Measurements from ENCODE around the gene NRSN1.

Gene NRSN1

GRCh38 chr6:24145690-24146131 is 19.7 kb downstream of the NRSN1 start:
- H3K4me1 ChIP-seq = no peaks in the 10 kb centered on the region
- TF ChIP-seq CTCF (IDR thresholded peaks at IDR 0.05; ENCODE audit: low read depth, low read length) = no peak
- no peak for DNase-seq
- no peaks in the 10 kb centered on the region for H3K27me3 ChIP-seq
- H3K36me3 ChIP-seq = peaks cover 17% of the 10 kb centered on the region
- no peaks in the 10 kb centered on the region; the same call in 1 of the 2 replicates for H3K9me3 ChIP-seq
- no peak overlapping the region for H3K4me3 ChIP-seq (ENCODE audit: low read depth, low read length)

GRCh38 chr6:24146871-24147270 is 20.9 kb downstream of the NRSN1 start:
- DNase-seq = no peak

GRCh38 chr6:24147511-24148153 is 21.6 kb downstream of the NRSN1 start:
- no peak for TF ChIP-seq CTCF (IDR thresholded peaks at IDR 0.05; ENCODE audit: low read depth, low read length)
- H3K4me1 ChIP-seq = no peaks in the 10 kb centered on the region
- no peaks in the 10 kb centered on the region for H3K27me3 ChIP-seq
- no peak overlapping the region for H3K4me3 ChIP-seq (ENCODE audit: low read depth, low read length)
- DNase-seq = no peak
- no peaks in the 10 kb centered on the region; the same call in 1 of the 2 replicates for H3K9me3 ChIP-seq
- H3K36me3 ChIP-seq = peaks cover 12% of the 10 kb centered on the region

More at GRCh38 chr6:24146871-24147270, 20.9 kb downstream of the NRSN1 start:
- no peak for TF ChIP-seq CTCF (IDR thresholded peaks at IDR 0.05; ENCODE audit: low read depth, low read length)
- H3K4me3 ChIP-seq (ENCODE audit: low read depth, low read length) = no peak overlapping the region
- no peaks in the 10 kb centered on the region for H3K27me3 ChIP-seq
- peaks cover 16% of the 10 kb centered on the region for H3K36me3 ChIP-seq
- no peaks in the 10 kb centered on the region for H3K4me1 ChIP-seq
- no peaks in the 10 kb centered on the region; the same call in 1 of the 2 replicates for H3K9me3 ChIP-seq

GRCh38 chr6:24148154-24148570 is 22.1 kb downstream of the NRSN1 start:
- Histone ChIP-seq H3K4me1 (no peaks in the 10 kb centered on the region), H3K9me3 (no peaks in the 10 kb centered on the region), H3K4me3 (ENCODE audit: low read depth, low read length) (no peak overlapping the region), H3K27me3 (no peaks in the 10 kb centered on the region), H3K36me3 (peaks cover 7% of the 10 kb centered on the region)
- no peak for DNase-seq
- TF ChIP-seq CTCF (IDR thresholded peaks at IDR 0.05; ENCODE audit: low read depth, low read length) = no peak

GRCh38 chr6:24148684-24149083 is 22.7 kb downstream of the NRSN1 start:
- peaks cover 6% of the 10 kb centered on the region for H3K36me3 ChIP-seq
- H3K4me1 ChIP-seq = no peaks in the 10 kb centered on the region
- no peaks in the 10 kb centered on the region for H3K27me3 ChIP-seq
- H3K9me3 ChIP-seq = no peaks in the 10 kb centered on the region
- TF ChIP-seq CTCF (IDR thresholded peaks at IDR 0.05; ENCODE audit: low read depth, low read length) = no peak
- H3K4me3 ChIP-seq (ENCODE audit: low read depth, low read length) = no peak overlapping the region
- DNase-seq = no peak

GRCh38 chr6:24149296-24149695 is 23.3 kb downstream of the NRSN1 start:
- no peak for DNase-seq
- no peaks in the 10 kb centered on the region for H3K27me3 ChIP-seq
- H3K4me3 ChIP-seq (ENCODE audit: low read depth, low read length) = no peak overlapping the region
- no peaks in the 10 kb centered on the region for H3K4me1 ChIP-seq
- no peaks in the 10 kb centered on the region for H3K9me3 ChIP-seq
- peaks cover 3% of the 10 kb centered on the region for H3K36me3 ChIP-seq
- TF ChIP-seq CTCF (IDR thresholded peaks at IDR 0.05; ENCODE audit: low read depth, low read length) = no peak
